Measurements from ENCODE around the gene CLEC2A.

- TF ChIP-seq, protein P1, sequence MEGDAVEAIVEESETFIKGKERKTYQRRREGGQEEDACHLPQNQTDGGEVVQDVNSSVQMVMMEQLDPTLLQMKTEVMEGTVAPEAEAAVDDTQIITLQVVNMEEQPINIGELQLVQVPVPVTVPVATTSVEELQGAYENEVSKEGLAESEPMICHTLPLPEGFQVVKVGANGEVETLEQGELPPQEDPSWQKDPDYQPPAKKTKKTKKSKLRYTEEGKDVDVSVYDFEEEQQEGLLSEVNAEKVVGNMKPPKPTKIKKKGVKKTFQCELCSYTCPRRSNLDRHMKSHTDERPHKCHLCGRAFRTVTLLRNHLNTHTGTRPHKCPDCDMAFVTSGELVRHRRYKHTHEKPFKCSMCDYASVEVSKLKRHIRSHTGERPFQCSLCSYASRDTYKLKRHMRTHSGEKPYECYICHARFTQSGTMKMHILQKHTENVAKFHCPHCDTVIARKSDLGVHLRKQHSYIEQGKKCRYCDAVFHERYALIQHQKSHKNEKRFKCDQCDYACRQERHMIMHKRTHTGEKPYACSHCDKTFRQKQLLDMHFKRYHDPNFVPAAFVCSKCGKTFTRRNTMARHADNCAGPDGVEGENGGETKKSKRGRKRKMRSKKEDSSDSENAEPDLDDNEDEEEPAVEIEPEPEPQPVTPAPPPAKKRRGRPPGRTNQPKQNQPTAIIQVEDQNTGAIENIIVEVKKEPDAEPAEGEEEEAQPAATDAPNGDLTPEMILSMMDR (IDR thresholded peaks at IDR 0.05; ENCODE audit: insufficient read depth, low read length), result no peak
- TF ChIP-seq POLR2AphosphoS5 (IDR thresholded peaks at IDR 0.05; ENCODE audit: low read depth), result no peak
Measured at GRCh38 chr12:9973949-9974348, 41.8 kb upstream of the CLEC2A start.

Measured in HL-60 (cell line).